Hindlimb muscle (tissue), 1 donor: ENCODE measurements around the gene SSNA1. TPM values are rescaled to one million over a fixed set of nuclear protein-coding genes. Genes with fewer than 3 reads are reported as not detected.

ENCODE experiments used
- DNase-seq: peaks from one replicate; pipeline ENCODE4 v3.0.0-alpha.2; 2013
- polyA plus RNA-seq: library from polyadenylated mRNA; unstranded; fragments of 120-200 nt; gene quantifications from one replicate; pipeline ENCODE4 v1.2.1, GENCODE V29; 2013; ENCODE audit not compliant: insufficient read length

The SSNA1 gene
- polyA plus RNA-seq, 1 donor = 66.5 TPM

DNA sequence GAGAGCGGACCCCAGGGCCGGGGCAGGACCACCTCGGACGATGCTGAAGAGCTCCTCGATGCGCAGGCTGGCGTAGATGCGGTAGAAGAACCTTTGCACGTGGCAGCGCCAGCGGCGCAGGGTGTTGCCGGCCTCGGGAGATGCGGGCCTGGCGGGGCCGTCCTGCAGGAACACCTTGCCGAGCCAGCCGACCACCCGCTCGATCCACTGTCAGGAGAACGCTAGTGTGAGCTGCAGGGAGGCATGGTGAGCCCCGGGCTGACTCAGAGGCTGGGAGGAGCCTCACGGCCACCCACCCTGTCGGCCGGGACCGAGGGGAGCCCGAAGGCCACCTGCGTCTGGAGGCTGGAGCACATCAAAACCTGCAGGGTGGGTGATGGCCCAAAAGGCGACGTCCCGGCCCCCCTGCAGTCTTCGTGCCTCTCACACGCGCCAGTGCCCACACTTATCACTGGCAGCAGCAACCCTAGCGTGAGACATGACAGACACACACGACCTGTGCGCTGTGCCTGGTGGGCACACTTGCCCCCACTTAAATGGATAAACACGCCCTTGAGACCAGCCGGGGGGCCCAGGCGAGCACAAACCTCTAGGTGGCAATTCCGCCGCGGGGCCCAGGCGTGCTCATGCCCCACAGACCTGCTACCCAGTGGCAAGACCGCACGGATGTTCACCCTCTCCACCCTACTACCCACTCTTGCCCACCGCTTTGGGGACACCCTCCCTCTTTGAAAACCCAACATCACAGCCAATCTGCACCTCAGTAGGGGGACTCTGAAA lies 3.4 kb upstream of the SSNA1 start:
- DNase-seq = no peak

GRCh38 chr9:137185921-137186320 lies 2.6 kb upstream of the SSNA1 start:
- DNase-seq = no peak

GRCh38 chr9:137186385-137186784 lies 2.1 kb upstream of the SSNA1 start:
- DNase-seq = no peak

DNA sequence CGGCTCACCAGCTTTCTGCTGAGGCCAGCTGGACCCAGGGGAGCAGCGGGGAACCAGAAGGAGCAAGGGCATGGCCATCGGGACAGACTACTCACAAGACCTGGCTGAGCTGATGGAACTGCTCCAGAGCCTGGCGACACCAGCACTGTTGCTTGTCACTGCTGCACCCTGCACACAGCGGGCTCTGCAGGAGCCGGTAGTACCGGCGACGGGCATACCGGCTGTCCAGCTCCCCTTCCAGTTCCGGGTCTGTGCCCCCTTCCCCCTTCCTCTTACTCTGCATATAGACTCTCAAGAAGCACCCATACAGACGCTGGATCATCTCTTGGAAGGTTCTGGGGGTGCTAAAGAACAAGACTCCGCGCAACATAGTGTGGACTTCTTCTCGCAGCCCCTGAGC lies 1.1 kb upstream of the SSNA1 start:
- no peak for DNase-seq

- no peak for DNase-seq
These were observed 388 bp upstream of the SSNA1 start for GRCh38 chr9:137188086-137188489.

DNA sequence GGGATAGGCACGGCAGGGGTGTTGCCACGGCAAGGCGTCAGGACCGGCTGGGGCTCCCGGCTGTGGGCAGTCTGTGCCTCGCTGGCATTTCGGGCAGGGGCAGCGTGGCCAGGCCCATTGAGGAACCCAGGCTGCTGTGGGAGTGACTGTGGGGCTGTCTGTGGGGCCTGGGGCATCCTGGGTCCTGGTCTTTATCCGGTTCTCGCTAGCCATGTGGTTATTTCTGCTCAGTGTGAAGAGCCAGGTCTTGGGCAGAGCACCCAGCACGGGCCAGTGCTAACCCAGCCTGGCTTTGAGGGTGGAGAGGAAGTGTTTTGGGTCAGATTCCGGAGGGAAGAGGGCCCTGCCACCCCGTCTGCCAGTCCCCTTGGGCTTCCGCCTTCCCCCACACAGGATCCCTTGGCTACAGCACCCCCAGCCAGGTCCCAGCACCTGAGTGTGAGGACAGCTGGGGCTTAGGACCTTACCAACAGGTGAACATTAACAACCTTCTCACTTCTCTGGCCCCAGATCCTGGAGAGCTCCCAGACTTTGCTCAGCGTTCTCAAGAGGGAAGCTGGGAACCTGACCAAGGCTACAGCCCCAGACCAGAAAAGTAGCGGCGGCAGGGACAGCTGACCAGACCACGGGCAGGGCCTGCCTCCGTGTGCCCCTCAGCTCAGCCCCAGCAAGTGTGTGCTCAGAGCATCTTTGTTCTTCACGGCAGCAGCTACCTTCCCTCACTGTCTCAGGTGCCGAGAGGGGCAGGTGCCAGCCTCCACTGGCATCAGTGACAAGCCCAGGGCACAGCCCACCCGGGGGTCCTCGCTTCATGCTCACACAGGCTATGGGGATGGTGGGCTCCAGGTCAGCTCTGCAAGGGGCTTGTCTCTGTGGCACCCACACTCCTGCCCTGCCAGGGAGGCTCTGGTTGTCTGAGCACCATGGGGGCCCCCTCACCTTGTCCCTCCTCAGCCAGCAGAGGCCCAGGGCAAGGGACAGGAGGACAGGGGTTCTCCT lies 1.1 kb downstream of the SSNA1 start:
- DNase-seq = no peak

DNA sequence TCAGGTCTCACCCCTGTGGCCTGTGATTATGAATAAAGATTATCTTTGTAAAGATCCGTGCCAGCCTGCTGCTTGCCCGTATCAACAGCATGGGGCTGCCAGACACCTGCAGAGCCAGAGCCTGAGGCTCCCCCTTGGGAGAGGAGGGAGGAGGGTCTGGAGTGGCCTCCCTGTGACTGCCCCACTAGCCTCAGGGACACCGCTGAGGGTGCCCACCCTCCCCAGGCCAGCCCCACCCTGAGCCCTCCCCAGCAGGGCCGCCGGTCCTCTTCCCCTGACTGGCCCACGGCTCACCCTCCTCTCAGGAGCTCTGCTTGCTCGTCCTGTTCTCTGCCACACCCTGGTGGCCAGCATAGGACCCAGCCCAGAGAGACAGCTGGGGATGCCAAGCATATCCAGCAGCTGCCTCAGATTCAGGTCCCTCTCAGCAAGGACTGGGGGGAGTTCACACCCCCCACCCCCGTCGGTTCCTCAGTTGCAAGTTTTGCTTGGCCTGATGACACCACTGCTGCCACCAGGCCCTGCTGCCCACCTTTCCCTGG lies 1.9 kb downstream of the SSNA1 start:
- DNase-seq = no peak

- no peak for DNase-seq
These were observed 2.8 kb downstream of the SSNA1 start for GRCh38 chr9:137191245-137191644.

DNA sequence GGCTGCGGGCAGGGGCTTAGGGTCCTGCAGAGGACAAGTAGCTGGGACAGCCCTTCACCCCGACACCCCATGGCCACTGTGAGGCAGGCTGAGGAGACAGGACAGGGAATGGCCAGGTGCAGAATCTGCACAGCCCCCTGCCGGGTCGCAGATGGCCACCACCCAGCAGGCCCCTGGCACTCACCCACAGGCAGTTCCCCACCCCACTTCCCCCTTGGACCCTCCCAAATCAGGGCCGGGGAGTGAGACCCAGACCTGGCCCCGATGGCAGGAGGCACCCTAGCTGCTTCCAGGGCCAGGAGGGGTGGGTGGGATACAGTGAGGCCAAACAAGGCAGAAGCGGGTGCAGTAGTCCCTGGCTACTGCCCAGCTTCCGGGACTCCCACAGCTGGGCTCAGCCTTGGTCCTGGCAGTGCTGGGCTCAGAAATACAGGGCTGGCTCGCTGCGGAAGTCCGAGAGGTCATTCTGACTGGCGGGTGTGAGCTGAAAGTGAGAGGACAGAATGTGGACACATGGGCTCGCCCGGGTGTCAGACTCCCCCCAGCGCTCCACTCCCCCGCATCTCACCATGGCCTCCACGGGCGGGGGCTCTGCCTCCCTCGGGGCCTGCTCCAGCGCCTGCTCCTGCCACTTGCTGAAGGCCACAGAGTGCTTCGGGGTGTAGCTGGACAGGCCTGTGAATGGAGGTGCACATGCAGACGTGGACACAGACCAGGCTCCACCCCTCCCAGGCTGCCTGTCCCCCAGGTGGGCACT lies 3.4 kb downstream of the SSNA1 start:
- no peak for DNase-seq

DNA sequence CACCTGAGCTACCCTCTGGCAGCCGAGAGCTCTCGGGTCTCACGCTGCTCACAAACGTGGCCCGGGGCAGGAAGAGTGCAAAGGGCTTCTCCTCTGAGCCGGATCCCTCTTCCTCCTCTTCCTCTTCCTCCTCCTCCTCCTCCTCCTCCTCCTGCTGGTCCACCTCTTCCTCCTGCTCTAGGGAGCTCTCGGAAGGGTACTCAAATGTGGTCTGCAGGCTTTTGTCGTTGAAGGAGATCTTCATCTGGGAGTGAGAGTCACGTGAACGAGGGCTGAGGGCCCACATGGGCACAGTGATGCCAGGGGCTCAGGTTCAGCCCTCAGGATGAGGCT lies 3.9 kb downstream of the SSNA1 start:
- DNase-seq = no peak

GRCh38 chr9:137192859-137193258 lies 4.4 kb downstream of the SSNA1 start:
- no peak for DNase-seq

DNA sequence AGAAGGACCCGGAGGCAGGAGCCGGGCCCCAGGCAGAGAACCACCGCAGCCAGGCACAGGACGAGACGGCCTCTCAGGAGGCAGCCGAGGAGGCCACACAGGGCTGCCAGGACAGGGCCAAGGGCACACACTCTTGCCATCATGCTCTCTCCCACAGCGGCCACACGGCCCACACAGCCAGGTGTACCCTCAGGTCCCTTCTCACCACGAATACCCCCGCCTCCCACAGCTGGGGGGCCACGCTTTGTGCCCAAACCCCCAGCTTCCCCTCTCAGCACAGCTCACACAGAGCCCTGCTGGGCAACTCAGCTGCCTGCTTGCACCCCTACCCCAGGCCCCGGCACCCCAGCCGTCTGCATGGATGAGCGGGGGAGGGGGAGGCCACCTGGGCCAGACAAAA lies 5.3 kb downstream of the SSNA1 start:
- DNase-seq = no peak

GRCh38 chr9:137194388-137194787 lies 5.9 kb downstream of the SSNA1 start:
- no peak for DNase-seq

- DNase-seq = no peak
These were observed 6.4 kb downstream of the SSNA1 start for GRCh38 chr9:137194909-137195308.

DNA sequence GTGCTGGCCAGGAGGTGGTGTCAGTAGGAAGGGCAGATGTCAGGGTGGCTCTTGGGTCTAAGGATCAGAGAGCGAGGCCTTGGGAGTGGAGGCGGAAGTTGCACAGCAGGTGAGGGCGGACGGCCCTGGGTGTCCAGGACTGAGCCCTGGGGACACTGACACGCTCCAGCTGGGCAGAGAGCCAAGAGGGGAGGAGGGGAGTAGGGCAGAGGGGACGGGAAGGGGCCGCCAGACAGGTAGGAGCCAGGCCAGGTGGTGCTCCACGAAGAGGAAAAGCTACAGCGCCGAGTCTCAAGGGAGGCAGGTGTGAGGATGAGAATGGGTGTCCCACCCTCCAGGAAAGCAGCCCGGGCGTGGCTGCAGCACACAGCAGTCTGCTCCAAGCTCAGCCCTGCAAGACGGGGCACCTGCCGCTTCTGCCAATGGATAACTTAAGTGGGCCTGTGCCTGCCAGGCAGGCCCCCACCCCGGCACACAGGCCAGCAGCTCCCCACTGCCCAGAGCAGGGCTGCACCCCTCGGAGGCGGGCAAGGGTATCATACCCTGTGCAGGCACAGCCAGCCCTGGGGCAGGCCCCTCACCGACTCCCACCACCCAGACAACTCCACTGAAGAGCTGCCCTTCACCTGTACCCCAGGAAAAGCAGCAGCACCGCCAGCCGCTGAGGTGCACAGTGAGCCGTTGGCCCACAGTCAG lies 7.2 kb downstream of the SSNA1 start:
- DNase-seq = no peak

DNA sequence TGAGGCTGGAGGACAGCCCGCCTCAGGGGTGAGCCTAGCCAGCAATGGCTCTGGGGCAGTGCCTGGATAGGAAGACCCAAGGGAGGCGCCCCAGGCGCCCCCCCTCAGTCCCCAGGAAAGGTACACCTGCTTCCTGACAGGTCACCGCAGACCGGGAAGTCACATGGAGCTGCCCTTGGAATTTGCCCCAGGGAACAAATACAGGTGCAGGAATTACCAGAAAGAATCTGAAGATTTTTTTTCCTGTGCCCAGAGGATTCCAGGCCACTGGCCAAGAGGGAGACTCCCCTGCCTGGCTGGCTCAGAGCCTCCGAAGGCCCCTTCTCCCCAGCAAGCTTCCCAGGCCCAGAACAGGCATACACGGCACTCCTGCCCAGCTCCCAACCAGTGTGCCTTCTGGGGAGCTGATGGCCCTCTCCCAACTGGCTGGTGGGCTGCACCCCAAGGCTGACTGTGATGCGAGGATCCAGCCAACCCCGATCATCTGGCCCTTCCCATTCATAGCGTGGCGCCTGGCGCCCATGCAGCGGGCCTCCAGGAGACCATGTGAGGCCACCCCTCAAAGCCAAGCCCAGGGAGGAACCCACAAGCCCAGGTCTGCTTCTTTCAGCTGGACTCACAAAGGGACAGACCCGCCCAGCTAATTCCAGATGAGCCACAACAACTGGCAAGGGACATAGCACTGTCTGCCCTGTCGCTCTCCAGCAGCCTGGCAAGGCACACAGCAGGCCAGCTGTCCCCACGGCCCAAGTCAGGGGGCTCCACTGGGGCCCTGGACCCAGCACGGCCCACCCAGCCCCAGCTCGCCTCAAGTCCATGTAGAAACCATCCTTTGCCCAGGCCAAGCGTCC lies 9.8 kb downstream of the SSNA1 start:
- DNase-seq = no peak

DNA sequence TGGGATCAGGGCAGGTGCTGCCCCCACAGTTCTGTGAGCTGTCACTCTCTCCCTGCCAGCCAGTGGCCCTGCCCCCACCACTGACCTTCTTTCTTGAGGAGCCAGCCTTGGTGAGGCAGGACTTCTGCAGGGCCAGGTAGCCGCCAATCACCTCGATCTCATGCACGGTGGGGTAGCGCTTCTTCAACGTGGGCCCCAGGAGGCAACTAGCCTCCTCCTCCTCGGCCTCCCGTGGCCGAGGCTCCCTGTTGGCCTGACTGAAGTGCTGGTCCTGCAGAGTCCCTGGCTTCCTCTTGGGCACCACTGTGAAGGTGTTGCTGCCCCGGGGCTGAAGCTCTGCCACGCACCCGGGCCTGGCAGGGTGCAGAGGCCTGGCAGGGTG lies 10.4 kb downstream of the SSNA1 start:
- DNase-seq = no peak

DNA sequence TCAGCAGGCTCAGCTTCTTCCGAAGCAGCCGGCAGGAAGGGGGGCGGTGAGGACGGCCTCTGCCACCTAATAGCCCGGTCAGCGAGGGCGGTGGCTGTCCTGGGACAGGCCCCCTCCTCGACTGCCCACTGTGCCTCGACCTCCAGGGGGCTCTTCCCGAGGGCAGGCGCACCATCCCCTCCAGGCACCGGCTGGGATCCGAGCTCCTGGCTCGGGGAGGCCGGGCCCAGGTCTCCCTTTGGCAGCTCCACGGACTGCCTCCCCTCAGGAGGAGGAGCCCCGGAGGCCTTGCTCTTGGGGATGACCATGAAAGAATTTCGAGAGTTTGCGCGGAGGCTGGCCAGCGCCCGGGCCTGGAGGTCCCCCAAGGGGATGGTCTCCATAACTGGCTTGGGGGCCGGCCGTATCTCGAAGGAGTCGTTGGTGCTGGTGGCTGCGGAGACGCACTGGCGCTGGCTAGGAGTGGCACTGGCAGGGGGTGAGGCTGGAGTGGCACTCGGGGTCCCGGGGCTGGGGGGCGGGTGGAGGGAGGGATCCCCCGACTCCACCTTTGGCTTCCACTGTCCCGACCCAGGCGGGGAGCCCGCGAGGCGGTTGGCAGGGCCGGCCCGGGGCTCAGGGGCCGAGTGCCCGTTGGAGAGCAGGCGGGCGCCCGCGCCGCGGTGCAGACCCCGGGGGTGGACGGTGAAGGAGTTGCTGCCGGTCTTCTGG lies 11.1 kb downstream of the SSNA1 start:
- no peak for DNase-seq

DNA sequence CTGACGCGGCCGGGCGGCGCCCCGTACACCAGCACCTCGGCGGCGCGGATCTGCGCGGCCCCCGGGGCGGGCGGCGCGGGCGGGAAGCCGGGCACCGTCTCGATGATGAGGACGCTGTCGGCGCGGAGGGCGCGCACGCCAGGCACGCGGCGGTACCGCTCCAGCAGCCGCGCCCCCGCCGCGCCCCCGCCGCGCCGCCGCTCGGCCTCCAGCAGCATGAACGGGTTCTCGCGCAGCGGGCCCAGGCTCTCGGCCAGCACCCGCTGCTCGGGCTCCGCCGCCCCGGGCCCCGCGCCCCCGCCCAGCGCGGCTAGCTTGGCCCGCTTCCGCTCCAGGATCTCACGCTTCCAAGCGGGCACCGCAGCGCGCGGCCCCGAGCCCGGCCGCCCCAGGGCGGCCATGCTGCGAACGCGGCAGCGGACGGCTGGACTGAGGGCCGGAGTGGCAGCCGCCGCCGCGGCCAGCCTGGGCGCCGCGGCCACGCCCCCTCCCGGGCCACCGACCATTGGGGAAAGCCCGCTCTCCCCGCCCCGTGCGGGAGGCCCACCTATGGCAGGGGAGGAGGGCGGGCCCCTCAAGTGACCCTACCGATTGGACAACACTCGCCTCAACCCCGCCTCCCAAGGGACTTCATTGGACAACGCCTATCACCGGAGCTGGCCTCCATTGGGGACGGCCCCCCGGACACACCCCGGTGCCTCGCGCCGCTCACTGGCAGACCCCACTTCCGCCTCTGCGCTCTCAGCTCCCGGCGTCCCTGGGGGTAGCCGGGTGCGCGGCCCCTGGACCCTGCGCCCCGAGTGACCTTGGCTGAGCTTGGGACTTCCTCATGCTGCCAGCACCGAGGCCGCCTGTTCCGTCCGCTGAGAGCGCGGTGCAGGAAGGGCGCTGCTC lies 12.1 kb downstream of the SSNA1 start, which contains the start of gene TPRN:
Gene TPRN (minus strand): TSS at position 431 of the 894 bp plus-strand sequence. CDS start 30 bp downstream, at position 401.
- DNase-seq = peak; percentile 97
